TTC549 (cell line): Measurements from ENCODE around the gene CYP2R1.
A peak's percentile ranks its signal among the peaks of the same experiment; 100 is the strongest.

ENCODE experiments used
- FAIRE-seq: peaks from 2 replicates; lab custom pipeline; 2012; peaks lifted over from hg19 to GRCh38; lab: Jason Lieb, UNC

CYP2R1 gene, protein sequence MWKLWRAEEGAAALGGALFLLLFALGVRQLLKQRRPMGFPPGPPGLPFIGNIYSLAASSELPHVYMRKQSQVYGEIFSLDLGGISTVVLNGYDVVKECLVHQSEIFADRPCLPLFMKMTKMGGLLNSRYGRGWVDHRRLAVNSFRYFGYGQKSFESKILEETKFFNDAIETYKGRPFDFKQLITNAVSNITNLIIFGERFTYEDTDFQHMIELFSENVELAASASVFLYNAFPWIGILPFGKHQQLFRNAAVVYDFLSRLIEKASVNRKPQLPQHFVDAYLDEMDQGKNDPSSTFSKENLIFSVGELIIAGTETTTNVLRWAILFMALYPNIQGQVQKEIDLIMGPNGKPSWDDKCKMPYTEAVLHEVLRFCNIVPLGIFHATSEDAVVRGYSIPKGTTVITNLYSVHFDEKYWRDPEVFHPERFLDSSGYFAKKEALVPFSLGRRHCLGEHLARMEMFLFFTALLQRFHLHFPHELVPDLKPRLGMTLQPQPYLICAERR

GRCh38 chr11:14892036-14892556 is at the start of gene CYP2R1:
Gene CYP2R1 (minus strand): TSS chr11:14892231. CDS start chr11:14892205, 26 bp downstream.
- FAIRE-seq = peak; percentile 65

- FAIRE-seq = no peak
Observed at GRCh38 chr11:14938936-14939335, 46.9 kb upstream of the CYP2R1 start.

DNA sequence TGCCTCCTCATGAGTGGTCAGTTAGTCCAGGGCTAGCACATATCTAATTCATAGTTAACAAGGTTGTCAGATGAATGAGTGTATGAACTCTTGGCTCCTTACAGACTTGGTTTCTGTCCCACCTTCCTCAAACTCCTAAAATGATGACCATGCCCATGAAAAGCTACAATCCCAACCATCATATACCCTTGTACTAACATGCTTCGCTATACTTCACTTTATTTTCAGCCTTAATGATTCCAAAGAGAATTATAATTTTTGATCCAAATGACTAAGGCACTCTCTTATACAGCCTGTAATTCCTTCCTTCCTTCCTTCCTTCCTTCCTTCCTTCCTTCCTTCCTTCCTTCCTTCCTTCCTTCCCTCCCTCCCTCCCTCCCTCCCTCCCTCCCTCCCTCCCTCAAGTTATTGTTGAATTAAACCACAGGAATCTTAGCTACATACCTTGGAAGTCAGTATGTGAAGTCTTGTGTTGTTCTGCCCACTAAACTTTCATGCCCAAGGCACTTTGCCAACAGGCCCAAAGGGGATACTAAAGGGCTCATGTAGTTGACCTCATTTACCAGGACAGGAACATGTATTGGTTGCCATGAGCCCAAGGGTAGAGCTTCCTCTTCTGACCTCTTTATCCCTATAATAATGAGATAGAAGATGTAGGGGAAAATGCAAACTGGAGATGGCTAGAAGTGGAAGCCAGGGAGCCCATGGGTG is 42.8 kb upstream of the CYP2R1 start:
- FAIRE-seq = no peak

DNA sequence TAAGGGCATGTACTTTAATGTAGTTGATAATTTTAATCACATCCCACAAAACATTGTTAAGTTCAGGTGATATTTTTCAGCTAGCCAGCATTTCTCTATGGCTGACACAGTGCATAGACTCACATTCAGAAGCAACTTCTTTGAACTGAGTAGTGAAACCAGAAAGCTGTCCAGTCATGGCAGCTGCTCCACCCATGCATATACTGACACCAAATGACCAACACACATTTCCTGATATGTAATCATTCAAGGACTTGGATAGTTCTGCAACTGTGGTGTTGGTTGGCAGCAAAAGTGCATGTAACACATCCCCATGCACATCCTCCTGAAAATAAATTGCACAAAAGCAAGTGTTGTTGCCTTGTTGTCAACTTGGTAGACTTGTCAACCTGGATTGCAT is 40.4 kb upstream of the CYP2R1 start:
- FAIRE-seq = no peak

GRCh38 chr11:14930369-14930768 is 38.3 kb upstream of the CYP2R1 start:
- FAIRE-seq = no peak

GRCh38 chr11:14927146-14927545 is 35.1 kb upstream of the CYP2R1 start:
- no peak for FAIRE-seq

GRCh38 chr11:14924318-14924717 is 32.3 kb upstream of the CYP2R1 start:
- no peak for FAIRE-seq

GRCh38 chr11:14916403-14916802 is 24.4 kb upstream of the CYP2R1 start:
- FAIRE-seq = no peak

- FAIRE-seq = no peak
Observed at GRCh38 chr11:14914536-14914935, 22.5 kb upstream of the CYP2R1 start.

DNA sequence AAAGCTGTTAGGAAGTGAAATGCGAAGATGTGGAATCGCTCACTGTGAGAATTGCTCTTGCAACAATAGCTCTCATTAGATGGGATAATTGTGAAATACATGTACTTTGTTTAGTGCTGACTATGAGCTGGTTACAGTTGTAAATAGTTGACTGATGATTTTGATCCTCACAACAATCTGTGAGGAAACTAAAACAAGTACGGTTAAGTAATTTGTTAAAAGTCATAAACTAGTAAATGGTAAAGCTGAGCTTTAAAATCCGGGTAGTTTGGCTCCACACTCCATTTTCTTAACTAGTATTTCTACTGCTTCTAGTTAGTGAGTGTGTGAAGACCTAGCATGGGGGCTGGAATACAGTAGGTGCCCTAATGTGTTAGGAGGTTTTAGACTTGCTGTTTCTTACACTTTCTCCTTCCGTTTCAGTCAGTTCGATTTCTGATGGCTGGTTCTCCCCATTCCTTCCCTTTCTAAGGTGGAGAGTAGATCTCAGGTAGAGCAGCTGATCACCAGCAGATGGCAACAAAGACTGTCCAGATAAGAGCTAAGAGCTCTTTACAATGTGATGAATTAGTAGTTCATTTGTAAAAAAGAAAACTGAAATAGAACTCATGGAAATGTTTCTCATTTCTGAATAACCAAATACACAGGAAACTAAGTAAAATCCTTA is 16.3 kb upstream of the CYP2R1 start:
- peak; percentile 49 for FAIRE-seq

GRCh38 chr11:14907411-14908213 is 15.6 kb upstream of the CYP2R1 start:
- no peak for FAIRE-seq

- no peak for FAIRE-seq
Observed at GRCh38 chr11:14906993-14907392, 15.0 kb upstream of the CYP2R1 start.

- no peak for FAIRE-seq
Observed at GRCh38 chr11:14906578-14906977, 14.5 kb upstream of the CYP2R1 start.

DNA sequence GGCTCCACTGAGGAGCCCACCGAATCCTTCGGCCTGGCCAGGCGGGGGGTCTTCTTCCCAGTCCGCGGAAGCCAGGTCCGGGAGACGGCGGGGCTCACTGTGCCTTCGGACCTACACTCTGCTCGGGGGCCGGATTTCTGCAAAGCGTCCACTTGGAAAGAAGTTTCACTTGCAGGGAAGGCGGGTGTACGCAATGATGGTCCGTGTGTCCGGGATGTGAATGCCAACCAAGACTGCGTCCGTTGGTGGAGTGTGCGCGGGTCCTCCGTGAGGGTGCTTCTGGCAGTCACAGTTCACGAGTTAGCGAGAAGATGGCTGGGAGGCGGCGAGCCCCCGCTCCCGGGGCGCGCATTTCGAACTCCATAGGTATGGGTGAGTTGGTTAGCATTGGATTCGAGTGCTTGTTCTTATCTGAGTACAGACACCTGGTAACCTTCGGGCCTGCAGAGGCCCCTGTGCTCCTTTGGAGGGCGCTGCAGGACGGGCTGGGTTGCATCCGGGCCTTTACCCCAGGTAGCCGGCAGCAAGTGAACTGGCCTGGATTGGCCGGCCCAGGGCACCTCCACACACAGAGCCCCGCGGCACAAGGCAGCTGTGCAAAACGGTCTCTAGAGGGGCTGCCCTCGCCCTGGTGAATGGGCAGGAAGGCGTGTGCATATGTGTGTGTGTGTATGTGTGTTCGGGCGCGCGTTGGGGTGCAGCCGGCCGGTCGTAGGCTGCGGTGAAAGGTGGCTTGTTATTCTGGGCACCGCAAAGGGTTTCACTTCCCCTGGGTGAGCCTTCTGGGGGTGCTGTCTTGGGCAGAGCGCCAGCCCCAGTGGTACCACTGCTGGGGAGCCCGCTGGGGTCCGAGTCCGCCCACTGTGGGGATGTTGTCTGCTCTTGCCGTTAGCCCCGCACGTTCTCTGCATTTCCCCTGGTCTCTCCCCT is 13.3 kb upstream of the CYP2R1 start:
- no peak for FAIRE-seq

DNA sequence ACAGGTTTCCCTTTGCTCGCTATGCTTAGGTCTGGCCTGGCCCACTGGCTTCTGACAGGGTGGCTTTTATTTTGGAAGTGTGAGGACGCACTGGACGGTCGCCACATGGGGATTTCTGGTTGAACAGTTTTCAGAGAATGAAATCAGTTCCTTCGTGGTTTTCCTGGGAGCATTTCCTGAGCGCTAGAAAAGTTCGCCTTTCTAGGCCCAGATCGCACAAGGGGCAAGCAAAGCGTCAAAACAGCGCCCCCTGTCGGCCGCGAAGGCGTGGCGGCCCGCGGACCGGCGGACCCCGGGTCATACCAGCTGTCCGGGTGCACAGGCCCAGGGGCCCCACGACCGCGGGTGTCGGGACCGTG is 12.7 kb upstream of the CYP2R1 start:
- no peak for FAIRE-seq

GRCh38 chr11:14902650-14903350 is 10.8 kb upstream of the CYP2R1 start:
- no peak for FAIRE-seq

GRCh38 chr11:14898906-14899305 is 6.9 kb upstream of the CYP2R1 start:
- FAIRE-seq = no peak

GRCh38 chr11:14898355-14898754 is 6.3 kb upstream of the CYP2R1 start:
- FAIRE-seq = no peak

DNA sequence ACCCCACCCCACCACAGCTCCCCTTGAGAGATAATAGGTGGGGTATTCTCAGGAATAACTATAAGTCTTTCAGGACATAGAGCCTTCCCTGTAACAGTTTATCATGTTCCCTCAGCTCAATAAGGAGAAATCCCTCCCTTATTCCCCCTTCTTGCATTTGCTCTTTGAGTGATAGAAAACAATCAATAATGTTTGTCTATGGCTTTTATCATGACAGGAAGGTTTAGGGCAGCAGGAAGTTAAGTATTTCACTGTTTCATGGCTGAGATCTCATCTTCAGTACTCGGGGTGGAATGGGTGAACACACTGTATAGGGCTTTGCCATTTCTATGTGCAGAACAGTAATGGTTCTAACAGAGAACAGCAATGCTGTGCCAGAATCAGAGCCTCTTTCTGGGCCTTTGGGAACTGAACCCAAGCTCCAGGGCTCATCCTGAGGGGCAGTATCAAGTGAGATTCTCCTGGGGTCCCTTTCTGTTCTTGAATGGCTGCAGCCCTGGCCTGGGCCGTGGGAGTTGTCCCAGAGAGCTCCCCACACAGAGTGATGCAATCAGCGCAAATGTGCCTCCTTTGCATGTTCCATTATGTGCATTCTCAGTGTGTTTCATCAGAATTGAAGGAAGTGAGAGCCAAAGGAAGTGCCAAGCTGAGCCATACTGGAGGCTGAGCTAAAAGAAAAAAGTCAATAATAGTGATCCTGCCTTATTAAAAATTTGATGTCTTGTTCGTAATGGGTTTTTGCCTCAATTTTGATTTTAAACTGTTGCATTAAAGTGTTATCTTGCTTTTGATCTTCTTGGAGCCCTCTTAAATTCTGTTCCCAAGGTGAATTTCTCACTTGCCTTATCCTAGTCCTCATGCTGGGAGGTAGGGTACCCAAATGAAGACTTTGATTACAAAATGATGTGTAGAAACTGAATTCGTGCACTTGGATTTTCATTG is 2.9 kb upstream of the CYP2R1 start:
- FAIRE-seq = no peak
